H1 (cell line): ENCODE measurements around the gene EPX. TPM values are rescaled to one million over a fixed set of nuclear protein-coding genes. Genes with fewer than 3 reads are reported as not detected.

Experiments used
- CTCF ChIA-PET: fragments of 300-600 bp; sonication (Branson Sonifier 250); formaldehyde crosslinking; loops from one replicate; lab custom pipeline; 2021; ENCODE audit not compliant: partially characterized antibody; lab: Charles Lee
- POLR2A ChIA-PET: fragments of 300-600 bp; sonication (Branson Sonifier 250); formaldehyde crosslinking; loops from one replicate; lab custom pipeline; 2021; ENCODE audit warnings: inconsistent platforms; ENCODE audit not compliant: partially characterized antibody; lab: Charles Lee
- DNase-seq, 2 experiments: peaks; one replicate each; pipeline versions ENCODE4 v3.0.0 to v3.0.0-alpha.2; 2010 to 2022; ENCODE audit warnings: low spot score in 2 of 2, low read depth in 1 of 2, mixed read lengths in 1 of 2
- FAIRE-seq: peaks from 2 replicates; lab custom pipeline; 2011; peaks lifted over from hg19 to GRCh38; lab: Jason Lieb, UNC
- H2AFZ ChIP-seq: 2 replicates; pipeline ENCODE4 v1.8.1; 2012; ENCODE audit warnings: low read length, inconsistent platforms
- H2AK5ac ChIP-seq: 2 replicates; pipeline ENCODE4 v1.6.1; 2013; ENCODE audit warnings: low read depth, low read length
- H2BK120ac ChIP-seq: replicated peaks from 2 replicates; pipeline ENCODE3; 2013; ENCODE audit warnings: low read depth, low read length, inconsistent platforms
- H2BK12ac ChIP-seq: 2 replicates; pipeline ENCODE4 v1.6.1; 2013; ENCODE audit warnings: low read depth, low read length
- H2BK15ac ChIP-seq: 2 replicates; pipeline ENCODE4 v1.6.1; 2013; ENCODE audit warnings: low read length
- H2BK20ac ChIP-seq: 2 replicates; pipeline ENCODE4 v1.6.1; 2013; ENCODE audit warnings: low read length
- H2BK5ac ChIP-seq: 2 replicates; pipeline ENCODE4 v1.6.1; 2013; ENCODE audit warnings: low read depth, low read length
- H3K14ac ChIP-seq: 2 replicates; pipeline ENCODE4 v1.6.1; 2013; ENCODE audit warnings: inconsistent platforms; ENCODE audit not compliant: insufficient read length
- H3K18ac ChIP-seq: 2 replicates; pipeline ENCODE4 v1.6.1; 2013; ENCODE audit warnings: low read length; ENCODE audit errors: extremely low read depth
- H3K23ac ChIP-seq: 2 replicates; pipeline ENCODE4 v1.6.1; 2013; ENCODE audit warnings: inconsistent platforms; ENCODE audit not compliant: insufficient read length
- H3K23me2 ChIP-seq: 2 replicates; pipeline ENCODE4 v1.6.1; 2013; ENCODE audit warnings: low read depth, low read length
- H3K27ac ChIP-seq: 2 replicates; pipeline ENCODE4 v1.6.1; 2011; ENCODE audit warnings: low read depth, low read length, inconsistent platforms
- H3K27me3 ChIP-seq, 4 experiments: replicated peaks in 1 of 4; 1 replicate in 1 of 4; 2 replicates in 3 of 4; pipeline versions ENCODE4 v1.6.1 to v1.8.1; 2011 to 2013; ENCODE audit warnings: low read length in 3 of 4, mild to moderate bottlenecking in 3 of 4, inconsistent platforms in 2 of 4, mixed read lengths in 2 of 4, moderate library complexity in 1 of 4; ENCODE audit not compliant: control insufficient read depth in 3 of 4, insufficient read depth in 3 of 4; ENCODE audit errors: extremely low read depth in 1 of 4
- H3K36me3 ChIP-seq, 4 experiments: 2 replicates each; pipeline versions ENCODE4 v1.6.1 to v1.8.1; 2011 to 2013; ENCODE audit warnings: mild to moderate bottlenecking in 4 of 4, low read length in 3 of 4, moderate library complexity in 2 of 4, control low read depth in 1 of 4, inconsistent platforms in 1 of 4; ENCODE audit not compliant: insufficient read depth in 4 of 4, control insufficient read depth in 2 of 4
- H3K4ac ChIP-seq: replicated peaks from 2 replicates; pipeline ENCODE3; 2013; ENCODE audit warnings: low read length, low read depth, mixed read lengths, inconsistent platforms; ENCODE audit not compliant: insufficient read length
- H3K4me1 ChIP-seq, 4 experiments: replicated peaks in 1 of 4; 1 replicate in 1 of 4; 2 replicates in 3 of 4; pipeline versions ENCODE4 v1.6.1 to v1.8.1; 2011 to 2013; ENCODE audit warnings: low read length in 3 of 4, inconsistent platforms in 2 of 4, mixed read lengths in 1 of 4; ENCODE audit not compliant: insufficient read depth in 4 of 4, control insufficient read depth in 3 of 4
- H3K4me2 ChIP-seq, 2 experiments: 2 replicates each; pipeline versions ENCODE4 v1.6.1 to v1.8.1; 2011 to 2013; ENCODE audit warnings: low read depth in 2 of 2, low read length in 2 of 2, control low read depth in 1 of 2, inconsistent platforms in 1 of 2, mild to moderate bottlenecking in 1 of 2; ENCODE audit not compliant: insufficient read depth in 1 of 2
- H3K4me3 ChIP-seq, 4 experiments: fragments of 200-600, 300-600 bp in 1 of 4; sonication (generic), shearing (Covaris generic), sonication (Bioruptor Twin) in 1 of 4; 2 replicates each; pipeline versions ENCODE4 v1.5.1 to v1.8.1; 2011 to 2016; ENCODE audit warnings: low read length in 4 of 4, low read depth in 3 of 4, control low read depth in 2 of 4, inconsistent platforms in 2 of 4, mild to moderate bottlenecking in 2 of 4, mixed read lengths in 1 of 4, moderate library complexity in 1 of 4; ENCODE audit not compliant: insufficient read depth in 2 of 4; ENCODE audit errors: extremely low read depth in 1 of 4
- H3K56ac ChIP-seq: replicated peaks from 2 replicates; pipeline ENCODE3; 2013; ENCODE audit warnings: low read depth, mild to moderate bottlenecking, mixed read lengths, low read length, inconsistent platforms; ENCODE audit not compliant: insufficient read length
- H3K79me1 ChIP-seq: 2 replicates; pipeline ENCODE4 v1.6.1; 2013; ENCODE audit warnings: low read depth, low read length, control low read depth
- H3K79me2 ChIP-seq, 2 experiments: 2 replicates each; pipeline versions ENCODE4 v1.6.1 to v1.8.1; 2012 to 2013; ENCODE audit warnings: low read length in 2 of 2, mild to moderate bottlenecking in 2 of 2, inconsistent platforms in 1 of 2; ENCODE audit not compliant: insufficient read depth in 2 of 2, control insufficient read depth in 1 of 2
- H3K9ac ChIP-seq, 4 experiments: replicated peaks in 1 of 4; 1 replicate in 1 of 4; 2 replicates in 3 of 4; pipeline versions ENCODE4 v1.6.1 to v1.8.1; 2011 to 2013; ENCODE audit warnings: low read depth in 3 of 4, low read length in 3 of 4, control low read depth in 2 of 4, mild to moderate bottlenecking in 2 of 4, moderate library complexity in 2 of 4, inconsistent platforms in 1 of 4; ENCODE audit errors: extremely low read depth in 1 of 4
- H3K9me3 ChIP-seq, 2 experiments: 2 replicates each; pipeline versions ENCODE4 v1.6.1 to v1.8.1; 2012 to 2013; ENCODE audit warnings: mild to moderate bottlenecking in 2 of 2, moderate library complexity in 2 of 2, control low read depth in 1 of 2, inconsistent platforms in 1 of 2, low read depth in 1 of 2, low read length in 1 of 2, mixed read lengths in 1 of 2; ENCODE audit not compliant: insufficient read depth in 2 of 2
- H4K20me1 ChIP-seq, 2 experiments: replicated peaks in 1 of 2; 2 replicates each; pipeline versions ENCODE3 to v1.8.1; 2011 to 2013; ENCODE audit warnings: inconsistent platforms in 2 of 2, low read length in 2 of 2, mild to moderate bottlenecking in 1 of 2; ENCODE audit not compliant: insufficient read depth in 2 of 2, control insufficient read depth in 1 of 2
- H4K5ac ChIP-seq: 2 replicates; pipeline ENCODE4 v1.6.1; 2013; ENCODE audit warnings: low read length, low read depth, mixed read lengths, inconsistent platforms; ENCODE audit not compliant: insufficient read length
- H4K8ac ChIP-seq: 2 replicates; pipeline ENCODE4 v1.8.0; 2013; ENCODE audit warnings: mild to moderate bottlenecking, moderate library complexity, low read length, inconsistent platforms; ENCODE audit not compliant: insufficient read depth; ENCODE audit errors: extremely low read depth
- H4K91ac ChIP-seq: replicated peaks from 2 replicates; pipeline ENCODE3; 2013; ENCODE audit warnings: low read length, mixed read lengths, inconsistent platforms; ENCODE audit not compliant: insufficient read length
- CHD2 ChIP-seq: IDR thresholded peaks from 2 replicates; pipeline ENCODE4 v1.6.1; 2012; ENCODE audit warnings: low read length, improper control_type of control experiment
- GTF2F1 ChIP-seq: IDR thresholded peaks from 2 replicates; pipeline ENCODE4 v1.6.1; 2012; ENCODE audit warnings: low read depth, low read length, improper control_type of control experiment, borderline replicate concordance
- PHF8 ChIP-seq: fragments of 200-600 bp; sonication (generic); conservative IDR thresholded peaks from 2 replicates; pipeline ENCODE4 v1.7.1; 2012; ENCODE audit warnings: low read depth, mild to moderate bottlenecking, inconsistent platforms, low read length, moderate library complexity
- RAD21 ChIP-seq, 2 experiments: IDR thresholded peaks in 1 of 2; conservative IDR thresholded peaks in 1 of 2; 2 replicates each; pipeline ENCODE4 v1.6.1; 2011; ENCODE audit warnings: low read depth in 2 of 2, low read length in 2 of 2, improper control_type of control experiment in 1 of 2, inconsistent platforms in 1 of 2, mild to moderate bottlenecking in 1 of 2, moderate library complexity in 1 of 2
- SIX5 ChIP-seq: IDR thresholded peaks from 2 replicates; pipeline ENCODE4 v1.6.1; 2011; ENCODE audit warnings: mild to moderate bottlenecking, low read depth, low read length
- TAF7 ChIP-seq: optimal IDR thresholded peaks from 2 replicates; pipeline ENCODE3; 2011; ENCODE audit warnings: low read depth, mild to moderate bottlenecking, inconsistent platforms, low read length, moderate library complexity, borderline replicate concordance
- WGBS, 2 experiments: shearing (Covaris generic) in 1 of 2; methylation state at CpG; one replicate each; pipeline versions ENCODE4 v1.1.6 to v1.1.7; 2013 to 2015; ENCODE audit warnings: low lambda C conversion rate in 2 of 2, mixed read lengths in 2 of 2, inconsistent platforms in 1 of 2, low coverage in 1 of 2, missing lambda C conversion rate in 1 of 2; ENCODE audit not compliant: insufficient replicate concordance in 2 of 2, insufficient coverage in 1 of 2, insufficient read length in 1 of 2; ENCODE audit errors: extremely low coverage in 1 of 2, missing lambda C conversion rate in 1 of 2; 5-methylcytosine and 5-hydroxymethylcytosine counted together
- polyA plus RNA-seq, 7 experiments: library from polyadenylated mRNA; depleted of rRNA in 3 of 7; stranded (reverse) in 5 of 7; unstranded in 2 of 7; fragments of >200 nt in 5 of 7; fragments of 200-250 nt in 2 of 7; gene quantifications; 1 replicate in 5 of 7; 2 replicates in 1 of 7; 4 replicates in 1 of 7; pipeline versions ENCODE4 v1.2.1 to v1.2.3, GENCODE V29; 2011 to 2013; ENCODE audit warnings: missing spikeins in 2 of 7, mixed read lengths in 2 of 7
- total RNA-seq: library from RNA; stranded (reverse); fragmentation: NEBNext Ultra II Directional; extraction: Animal tissue kit (Norgen Biotek cat#: 25700); gene quantifications from 2 replicates; pipeline ENCODE4 v1.2.1, GENCODE V29; 2021

EPX gene
- total and polyA plus RNA-seq, 2 of the 8 experiments (the other 6 are each of a cell fraction or from before 2014, with no cell fraction given) = not detected

DNA sequence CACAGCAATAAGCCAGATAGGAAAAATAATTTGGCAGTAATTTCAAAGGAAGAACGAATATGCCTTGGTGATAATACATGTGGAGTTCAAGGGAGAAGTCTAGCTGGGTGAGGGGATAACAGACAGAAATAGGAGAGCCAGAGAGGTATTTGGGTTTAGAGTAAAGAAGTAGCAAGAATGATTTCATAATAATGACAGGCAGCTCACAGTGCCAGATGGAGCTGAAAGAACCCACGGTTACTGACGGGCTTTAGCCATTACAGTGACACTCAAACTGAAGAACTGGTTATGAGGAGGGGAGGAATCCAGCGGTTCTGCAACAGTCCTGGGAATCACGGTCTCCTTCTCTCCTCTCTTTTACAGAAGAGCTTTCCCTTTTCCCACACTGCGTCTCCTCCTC, 42.1 kb upstream of the EPX start:
- WGBS, 2 experiments = 75% methylated on average over 6 of the region's 6 CpGs; no CpG with 5 or more reads in 1 of the 2 experiments
- Histone ChIP-seq H3K27ac (no peak overlapping the region), H3K4me2 (no peak overlapping the region), H2BK15ac (no peak overlapping the region), H2AFZ (no peak overlapping the region), H4K20me1 (no peaks in the 10 kb centered on the region), H2BK120ac (no peak overlapping the region), H2BK20ac (no peak overlapping the region), H3K4me1 (no peaks in the 10 kb centered on the region; a peak in 1 of 7 replicates), H3K27me3 (peaks cover 0 to 4% (median 2%) of the 10 kb centered on the region in 4 experiments; a peak in 2 of 7 replicates), H3K18ac (no peak overlapping the region), H3K23ac (no peak overlapping the region), H2BK5ac (no peak overlapping the region), H2AK5ac (no peak overlapping the region), H3K79me2 (no peaks in the 10 kb centered on the region), H3K79me1 (no peaks in the 10 kb centered on the region), H3K9ac (peak overlapping the region in 1 of 4 experiments; percentile 13; a peak in 1 of 7 replicates), H4K91ac (no peak overlapping the region), H3K4me3 (no peak overlapping the region), H3K4ac (no peak overlapping the region), H3K9me3 (no peaks in the 10 kb centered on the region), H3K14ac (no peak overlapping the region), H4K8ac (no peak overlapping the region), H3K56ac (no peak overlapping the region), H3K23me2 (no peaks in the 10 kb centered on the region; the same call in 1 of the 2 replicates), H2BK12ac (no peak overlapping the region), H4K5ac (no peak overlapping the region), H3K36me3 (no peaks in the 10 kb centered on the region)
- CTCF ChIA-PET = interaction anchor here (1.0 to 1.6 kb wide), 2 partner anchors 15 to 28 kb away, joined by 3 to 5 read pairs; no protein-coding TSS in a partner anchor
- DNase-seq (no peak), FAIRE-seq (no peak)
- POLR2A ChIA-PET = no interaction called here
- TF ChIP-seq RAD21 (IDR thresholded peaks at IDR 0.05 in 1 of 2, conservative IDR thresholded peaks at IDR 0.05 in 1 of 2; ENCODE audit: low read depth in 2 of 2, low read length in 2 of 2) (no peak), TAF7 (no peak), SIX5 (no peak), GTF2F1 (no peak), PHF8 (no peak), CHD2 (no peak)
